BLaER1 (cell line): ENCODE data around the gene STK11IP.

ENCODE experiments used
- H3K27ac ChIP-seq: shearing (Covaris generic); formaldehyde crosslinking; 2 replicates; pipeline ENCODE4 v1.8.1; 2022
- H3K27me3 ChIP-seq: shearing (Covaris generic); formaldehyde crosslinking; 2 replicates; pipeline ENCODE4 v1.8.1; 2022
- H3K36me3 ChIP-seq: shearing (Covaris generic); formaldehyde crosslinking; 2 replicates; pipeline ENCODE4 v1.8.1; 2022
- H3K4me1 ChIP-seq: shearing (Covaris generic); formaldehyde crosslinking; 2 replicates; pipeline ENCODE4 v1.8.1; 2022
- H3K4me2 ChIP-seq: shearing (Covaris generic); formaldehyde crosslinking; 2 replicates; pipeline ENCODE4 v1.8.1; 2022
- H3K4me3 ChIP-seq: shearing (Covaris generic); formaldehyde crosslinking; 2 replicates; pipeline ENCODE4 v1.8.1; 2022
- H3K9ac ChIP-seq: shearing (Covaris generic); formaldehyde crosslinking; 2 replicates; pipeline ENCODE4 v1.8.1; 2022
- H3K9me3 ChIP-seq: shearing (Covaris generic); formaldehyde crosslinking; 2 replicates; pipeline ENCODE4 v1.8.1; 2022
- H4K20me1 ChIP-seq: shearing (Covaris generic); formaldehyde crosslinking; 2 replicates; pipeline ENCODE4 v1.8.1; 2022
- Cebpa-rat ChIP-seq: shearing (Covaris generic); IDR thresholded peaks from 2 replicates; pipeline ENCODE4 v1.8.1; 2022

The STK11IP gene

DNA sequence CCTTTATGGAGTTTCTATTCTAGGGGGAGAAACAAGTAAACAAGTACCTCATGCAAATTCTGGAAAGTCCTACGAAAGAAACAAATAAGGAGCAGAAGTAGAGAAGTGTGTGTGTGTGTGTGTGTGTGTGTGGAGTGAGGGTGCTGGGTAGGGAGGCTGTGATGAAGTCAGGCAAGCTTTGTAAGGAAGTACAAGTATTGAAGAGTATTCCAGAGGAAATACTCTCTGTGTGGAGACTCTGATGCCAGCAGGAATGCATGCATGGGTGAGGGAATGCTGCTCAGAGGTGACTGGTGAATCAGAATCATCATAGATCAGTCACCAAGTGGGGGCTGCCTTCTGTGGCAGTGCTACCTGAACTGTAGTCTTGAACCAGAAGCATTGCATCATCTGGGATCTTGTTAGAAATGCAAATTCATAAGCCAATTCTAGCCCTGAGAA lies 64.3 kb downstream of the STK11IP start:
- Histone ChIP-seq H4K20me1 (no peaks in the 10 kb centered on the region), H3K27me3 (no peaks in the 10 kb centered on the region), H3K27ac (no peak overlapping the region), H3K4me3 (no peak overlapping the region), H3K36me3 (no peaks in the 10 kb centered on the region), H3K4me1 (no peaks in the 10 kb centered on the region), H3K4me2 (no peak overlapping the region), H3K9me3 (peaks cover 28% of the 10 kb centered on the region), H3K9ac (no peak overlapping the region)
- no peak for TF ChIP-seq Cebpa-rat

GRCh38 chr2:219662566-219662965 lies 64.9 kb downstream of the STK11IP start:
- no peak for TF ChIP-seq Cebpa-rat
- Histone ChIP-seq H3K27me3 (no peaks in the 10 kb centered on the region), H3K9ac (no peak overlapping the region), H4K20me1 (no peaks in the 10 kb centered on the region), H3K9me3 (peaks cover 28% of the 10 kb centered on the region), H3K27ac (no peak overlapping the region), H3K36me3 (no peaks in the 10 kb centered on the region), H3K4me2 (no peak overlapping the region), H3K4me1 (no peaks in the 10 kb centered on the region), H3K4me3 (no peak overlapping the region)

- H3K36me3 ChIP-seq: no peaks in the 10 kb centered on the region
- no peak for TF ChIP-seq Cebpa-rat
- no peak overlapping the region for H3K9ac ChIP-seq
- H3K4me3 ChIP-seq: no peak overlapping the region
- no peaks in the 10 kb centered on the region for H3K4me1 ChIP-seq
- H3K4me2 ChIP-seq: no peak overlapping the region
- H3K27ac ChIP-seq: no peak overlapping the region
- H3K27me3 ChIP-seq: no peaks in the 10 kb centered on the region
- no peaks in the 10 kb centered on the region for H4K20me1 ChIP-seq
- H3K9me3 ChIP-seq: peaks cover 28% of the 10 kb centered on the region
These were observed 65.6 kb downstream of the STK11IP start for GRCh38 chr2:219663116-219663762.

GRCh38 chr2:219664041-219664440 lies 66.4 kb downstream of the STK11IP start:
- H3K4me2 ChIP-seq: no peak overlapping the region
- no peaks in the 10 kb centered on the region for H3K27me3 ChIP-seq
- H3K4me3 ChIP-seq: no peak overlapping the region
- TF ChIP-seq Cebpa-rat: no peak
- H3K36me3 ChIP-seq: no peaks in the 10 kb centered on the region
- H3K4me1 ChIP-seq: no peaks in the 10 kb centered on the region
- H4K20me1 ChIP-seq: no peaks in the 10 kb centered on the region
- H3K9ac ChIP-seq: no peak overlapping the region
- no peak overlapping the region for H3K27ac ChIP-seq
- peaks cover 28% of the 10 kb centered on the region for H3K9me3 ChIP-seq

DNA sequence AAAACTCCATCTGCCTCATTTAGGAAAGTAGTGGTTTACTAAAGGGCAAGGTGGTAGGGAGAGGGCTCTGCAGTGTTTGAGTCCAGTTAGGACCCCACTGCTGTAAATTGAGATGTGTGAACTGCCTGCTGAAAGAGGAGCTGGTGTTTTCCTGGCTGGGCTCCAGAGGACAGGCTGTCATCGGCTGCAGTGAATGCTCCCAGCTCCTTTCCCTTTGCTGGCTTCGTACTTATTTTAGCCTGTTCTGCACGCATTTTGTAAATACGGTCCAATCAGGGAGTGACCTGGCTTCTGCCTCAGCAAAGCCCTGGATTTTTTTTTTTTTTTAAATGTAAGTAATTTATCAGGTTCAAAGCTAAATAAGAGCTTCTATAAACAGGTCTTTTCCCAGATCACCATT lies 67.3 kb downstream of the STK11IP start:
- Histone ChIP-seq H3K27ac (no peak overlapping the region), H3K36me3 (no peaks in the 10 kb centered on the region), H3K9me3 (peaks cover 28% of the 10 kb centered on the region), H3K9ac (no peak overlapping the region), H3K4me3 (no peak overlapping the region), H4K20me1 (no peaks in the 10 kb centered on the region), H3K4me1 (no peaks in the 10 kb centered on the region), H3K27me3 (no peaks in the 10 kb centered on the region), H3K4me2 (no peak overlapping the region)
- TF ChIP-seq Cebpa-rat: no peak

- Histone ChIP-seq H3K4me2 (no peak overlapping the region), H3K27ac (no peak overlapping the region), H3K36me3 (no peaks in the 10 kb centered on the region), H3K4me3 (no peak overlapping the region), H3K27me3 (no peaks in the 10 kb centered on the region), H3K9ac (no peak overlapping the region), H3K9me3 (peaks cover 20% of the 10 kb centered on the region), H4K20me1 (no peaks in the 10 kb centered on the region), H3K4me1 (no peaks in the 10 kb centered on the region)
- no peak for TF ChIP-seq Cebpa-rat
These were observed 68.3 kb downstream of the STK11IP start for GRCh38 chr2:219665926-219666325.
